Astrocyte of the cerebellum (primary cell): Measurements from ENCODE around the gene SLC39A11.

ENCODE experiments used
- DNase-seq: peaks from one replicate; pipeline ENCODE4 v3.0.0-alpha.2; 2011; ENCODE audit warnings: low read depth
- H3K4me3 ChIP-seq: 2 replicates; pipeline ENCODE4 v1.5.1; 2011; ENCODE audit warnings: mild to moderate bottlenecking, low read depth, low read length, moderate library complexity
- CTCF ChIP-seq: IDR thresholded peaks from 2 replicates; pipeline ENCODE4 v1.5.1; 2012; ENCODE audit warnings: low read length, low read depth, moderate library complexity, mild to moderate bottlenecking; ENCODE audit errors: missing control alignments
- in situ Hi-C: cut with HindIII; loops from 2 replicates; pipeline ENCODE4 v1.10.0; 2017; ENCODE audit warnings: low sequenced_read_pairs

Gene SLC39A11

GRCh38 chr17:72863526-72864211 is 228.8 kb downstream of the SLC39A11 start:
- H3K4me3 ChIP-seq = no peak overlapping the region
- no peak for DNase-seq
- in situ Hi-C loops = no loop called here
- TF ChIP-seq CTCF = no peak

GRCh38 chr17:72862276-72862999 is 230.1 kb downstream of the SLC39A11 start:
- TF ChIP-seq CTCF = no peak
- in situ Hi-C loops = no loop called here
- H3K4me3 ChIP-seq = no peak overlapping the region
- peak; percentile 16 for DNase-seq

GRCh38 chr17:72861811-72862210 is 230.7 kb downstream of the SLC39A11 start:
- DNase-seq = no peak
- no peak for TF ChIP-seq CTCF
- in situ Hi-C loops = no loop called here
- no peak overlapping the region for H3K4me3 ChIP-seq

GRCh38 chr17:72860778-72861177 is 231.7 kb downstream of the SLC39A11 start:
- no peak for TF ChIP-seq CTCF
- no peak overlapping the region for H3K4me3 ChIP-seq
- in situ Hi-C loops = no loop called here
- DNase-seq = no peak

- in situ Hi-C loops = no loop called here
- no peak for TF ChIP-seq CTCF
These were observed 233.5 kb downstream of the SLC39A11 start for GRCh38 chr17:72858826-72859495.

GRCh38 chr17:72853440-72854415 is 238.8 kb downstream of the SLC39A11 start:
- no peak for DNase-seq
- in situ Hi-C loops = no loop called here
- no peak overlapping the region for H3K4me3 ChIP-seq
- TF ChIP-seq CTCF = no peak

More at GRCh38 chr17:72858826-72859495, 233.5 kb downstream of the SLC39A11 start:
- DNase-seq = no peak
- H3K4me3 ChIP-seq = no peak overlapping the region
